VCaP (cell line): ENCODE data around the gene PPP4R3A.
A peak's percentile ranks its signal among the peaks of the same experiment; 100 is the strongest.

Source experiments
- H3K27ac ChIP-seq: fragments of 450-650 bp; 2 replicates; pipeline ENCODE4 v1.5.1; 2017
- CTCF ChIP-seq: fragments of 450-650 bp; conservative IDR thresholded peaks from 2 replicates; pipeline ENCODE4 v1.5.1; 2017; ENCODE audit warnings: mild to moderate bottlenecking, moderate library complexity

Gene PPP4R3A

DNA sequence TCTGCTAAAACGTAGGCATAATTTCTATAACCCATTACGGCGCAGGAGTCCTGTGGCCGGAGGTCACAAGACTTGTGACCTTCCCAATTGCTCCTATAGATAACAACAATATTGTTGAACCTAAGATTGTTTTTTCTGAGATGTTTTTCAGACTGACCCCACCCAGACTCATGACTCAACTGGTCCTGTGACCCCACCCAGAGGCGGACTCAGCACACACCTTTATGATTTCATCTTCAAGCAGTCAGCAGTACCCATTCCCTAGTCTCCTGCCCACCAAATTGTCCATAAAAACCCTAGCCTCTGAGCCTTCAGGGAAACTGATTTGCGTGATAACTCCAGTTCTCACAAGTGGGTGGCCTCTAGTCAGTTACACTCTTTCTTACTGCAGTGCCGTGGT, 5.9 kb upstream of the PPP4R3A start:
- TF ChIP-seq CTCF = no peak
- H3K27ac ChIP-seq = no peak overlapping the region

- no peak for TF ChIP-seq CTCF
- H3K27ac ChIP-seq = peak overlapping the region; percentile 100
Measured at GRCh38 chr14:91511043-91511383, 903 bp upstream of the PPP4R3A start.

- TF ChIP-seq CTCF = no peak
- peak overlapping the region; percentile 100 for H3K27ac ChIP-seq
Measured at GRCh38 chr14:91509878-91510170, 286 bp downstream of the PPP4R3A start.

DNA sequence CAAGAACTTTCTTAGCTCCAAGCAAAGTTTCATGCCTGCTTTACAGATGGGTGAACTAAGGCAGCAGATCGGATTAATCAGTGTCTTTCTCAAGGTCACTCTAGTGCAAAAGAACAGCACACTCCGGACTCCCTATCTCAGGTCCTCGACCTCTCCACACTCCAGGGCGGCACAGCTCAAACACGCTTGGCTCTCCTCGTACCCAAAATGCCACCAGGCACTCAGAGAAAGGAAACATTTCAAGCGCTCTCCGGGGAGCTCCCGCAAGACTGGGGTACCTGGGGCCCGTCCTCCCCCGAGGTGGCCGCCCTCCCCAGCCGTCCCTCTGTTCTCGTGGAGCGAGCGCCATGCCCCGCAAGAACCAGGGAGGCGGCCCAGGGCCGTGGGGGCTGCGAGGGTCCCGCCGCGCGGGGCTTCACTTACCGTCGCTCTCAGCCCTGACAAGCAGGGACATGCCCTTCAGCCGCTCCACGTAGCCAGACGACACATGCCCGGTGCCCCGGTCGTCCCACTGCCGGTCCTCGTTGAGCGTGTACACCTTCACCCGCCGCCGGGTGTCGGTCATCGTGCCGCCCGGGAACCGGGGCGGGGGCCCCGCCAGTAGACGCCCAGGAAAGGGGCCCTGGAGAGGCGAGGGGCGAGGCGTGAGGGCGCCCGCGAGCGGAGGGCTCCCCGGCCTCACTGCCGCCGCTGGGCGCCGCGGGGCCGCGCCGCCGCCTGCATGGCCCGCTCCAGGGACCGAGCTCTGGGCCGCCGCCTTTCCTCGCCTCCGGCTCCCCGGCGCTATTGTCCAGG, 830 bp downstream of the PPP4R3A start:
- peak overlapping the region; percentile 100 for H3K27ac ChIP-seq
- TF ChIP-seq CTCF = no peak

DNA sequence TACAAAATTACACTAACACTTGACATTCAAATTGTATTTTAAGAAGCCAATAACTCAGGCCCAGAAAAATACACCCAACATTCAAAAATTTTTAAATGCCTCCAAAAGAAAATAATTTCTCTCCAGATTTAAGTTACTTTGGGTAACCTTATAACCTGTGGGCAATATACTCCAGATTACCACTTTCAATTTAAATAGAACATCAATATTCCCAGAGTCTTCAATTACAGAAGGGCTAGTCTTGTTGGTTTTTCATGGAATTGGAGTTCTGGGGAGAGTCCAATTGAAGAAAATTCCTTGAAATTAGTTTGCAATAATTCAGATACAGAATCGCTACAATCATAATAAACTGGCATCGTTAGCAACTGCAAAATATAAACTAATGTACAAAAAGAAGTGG, 2.0 kb downstream of the PPP4R3A start:
- H3K27ac ChIP-seq = peak overlapping the region; percentile 100
- TF ChIP-seq CTCF = no peak

DNA sequence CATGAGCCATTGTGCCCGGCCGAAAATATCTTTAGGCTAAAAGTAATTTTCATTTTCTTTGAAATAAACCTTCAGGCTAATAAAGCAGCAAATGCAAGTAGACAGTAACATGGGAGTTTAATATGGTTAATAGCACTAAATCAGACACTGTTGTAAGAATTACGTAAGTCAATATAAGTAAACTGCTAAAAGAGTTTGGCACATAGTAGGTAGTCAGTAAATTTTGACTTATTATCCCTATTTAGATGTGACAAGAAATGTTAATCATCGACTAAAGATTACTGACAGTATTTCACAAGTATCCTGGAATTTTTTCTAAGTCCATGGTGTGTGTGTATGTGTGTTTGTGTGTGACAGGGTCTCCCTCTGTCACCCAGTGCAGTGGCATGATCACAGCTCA, 3.9 kb downstream of the PPP4R3A start:
- no peak overlapping the region for H3K27ac ChIP-seq
- TF ChIP-seq CTCF = no peak

GRCh38 chr14:91503000-91503504, 7.1 kb downstream of the PPP4R3A start:
- no peak for TF ChIP-seq CTCF
- no peak overlapping the region for H3K27ac ChIP-seq
